B cell (primary cell): ENCODE measurements around the gene SLC49A3. TPM values are rescaled to one million over a fixed set of nuclear protein-coding genes. Genes with fewer than 3 reads are reported as not detected.

Experiments used
- ATAC-seq: fragments of 200-7000 bp; cut with Tn5 transposase; one replicate; pipeline ENCODE4 v1.10.0; 2021; ENCODE audit warnings: low read depth, mild to moderate bottlenecking, moderate number of reproducible peaks, moderate library complexity
- CTCF ChIA-PET: fragments of 350-600 bp; sonication (Branson Sonifier 250); formaldehyde crosslinking; loops from one replicate; lab custom pipeline; 2021; ENCODE audit warnings: antibody characterized with exemption, inconsistent platforms; lab: Charles Lee
- POLR2A ChIA-PET: fragments of 350-600 bp; sonication (Branson Sonifier 250); formaldehyde crosslinking; loops from one replicate; lab custom pipeline; 2021; ENCODE audit warnings: antibody characterized with exemption; lab: Charles Lee
- DNase-seq: peaks from one replicate; pipeline ENCODE4 v3.0.0; 2013
- H2AFZ ChIP-seq: 2 replicates; pipeline ENCODE4 v1.6.1; 2012; ENCODE audit warnings: mild to moderate bottlenecking, low read depth, low read length; ENCODE audit not compliant: insufficient read depth, poor library complexity, severe bottlenecking
- H3K27ac ChIP-seq, 2 donors: 1 replicate in 1 of 2; 2 replicates in 1 of 2; pipeline ENCODE4 v1.5.1; 2012 to 2013; ENCODE audit warnings: low read length in 2 of 2, mild to moderate bottlenecking in 2 of 2, moderate library complexity in 1 of 2
- H3K27me3 ChIP-seq, 4 experiments: fragments of 200-600 bp in 1 of 4; sonication (generic) in 1 of 4; replicated peaks in 1 of 4; 1 replicate in 2 of 4; 2 replicates in 2 of 4; pipeline versions ENCODE4 v1.6.1 to v1.7.0; 2013 to 2016; ENCODE audit warnings: low read length in 3 of 4, mild to moderate bottlenecking in 2 of 4, mixed read lengths in 1 of 4, moderate library complexity in 1 of 4; ENCODE audit not compliant: insufficient read depth in 4 of 4, control insufficient read depth in 3 of 4; ENCODE audit errors: control extremely low read depth in 1 of 4
- H3K36me3 ChIP-seq, 2 experiments: replicated peaks in 1 of 2; 1 replicate in 1 of 2; 2 replicates in 1 of 2; pipeline versions ENCODE4 v1.6.1 to v1.7.1; 2013; ENCODE audit warnings: low read length in 1 of 2; ENCODE audit not compliant: insufficient read depth in 2 of 2, control insufficient read depth in 1 of 2; ENCODE audit errors: control extremely low read depth in 1 of 2, extremely low read depth in 1 of 2
- H3K4me1 ChIP-seq, 2 donors: fragments of 200-600 bp in 1 of 2; sonication (generic) in 1 of 2; 1 replicate in 1 of 2; 2 replicates in 1 of 2; pipeline versions ENCODE4 v1.5.1 to v1.6.1; 2013 to 2017; ENCODE audit warnings: low read length in 2 of 2; ENCODE audit not compliant: control insufficient read depth in 2 of 2, insufficient read depth in 2 of 2
- H3K4me2 ChIP-seq: replicated peaks from 2 replicates; pipeline ENCODE3; 2012; ENCODE audit warnings: mild to moderate bottlenecking, low read depth, low read length; ENCODE audit not compliant: poor library complexity, severe bottlenecking
- H3K4me3 ChIP-seq, 5 experiments: fragments of 200-600 bp in 1 of 5; sonication (generic) in 1 of 5; 1 replicate in 3 of 5; 2 replicates in 2 of 5; pipeline versions ENCODE4 v1.5.1 to v1.7.0; 2011 to 2016; ENCODE audit warnings: low read length in 4 of 5, mild to moderate bottlenecking in 4 of 5, low read depth in 2 of 5, control low read depth in 1 of 5, moderate library complexity in 1 of 5; ENCODE audit not compliant: insufficient read depth in 1 of 5; ENCODE audit errors: control extremely low read depth in 1 of 5, extremely low read depth in 1 of 5
- H3K79me2 ChIP-seq: fragments of 200-600 bp; sonication (generic); one replicate; pipeline ENCODE4 v1.6.0; 2016; ENCODE audit warnings: low read length; ENCODE audit not compliant: control insufficient read depth, insufficient read depth
- H3K9ac ChIP-seq: fragments of 200-600 bp; sonication (generic); 2 replicates; pipeline ENCODE4 v1.6.1; 2017; ENCODE audit warnings: mild to moderate bottlenecking, low read length, moderate library complexity
- H3K9me3 ChIP-seq, 3 donors: one replicate each; pipeline versions ENCODE4 v1.6.1 to v1.7.1; 2013; ENCODE audit warnings: low read length in 2 of 3; ENCODE audit not compliant: control insufficient read depth in 2 of 3, insufficient read depth in 1 of 3; ENCODE audit errors: control extremely low read depth in 1 of 3
- H4K20me1 ChIP-seq: 2 replicates; pipeline ENCODE4 v1.6.0; 2012; ENCODE audit warnings: mild to moderate bottlenecking, low read length; ENCODE audit not compliant: insufficient read depth, control insufficient read depth, poor library complexity, severe bottlenecking
- H3K27ac Mint-ChIP-seq: one replicate; pipeline ENCODE4 v1.8.0; 2021; ENCODE audit warnings: mixed read lengths
- H3K27me3 Mint-ChIP-seq: one replicate; pipeline ENCODE4 v1.8.0; 2021; ENCODE audit warnings: mixed read lengths
- H3K4me1 Mint-ChIP-seq: one replicate; pipeline ENCODE4 v1.8.0; 2021; ENCODE audit warnings: mixed read lengths
- H3K4me3 Mint-ChIP-seq: one replicate; pipeline ENCODE4 v1.8.0; 2021; ENCODE audit warnings: mixed read lengths
- H3K9me3 Mint-ChIP-seq: one replicate; pipeline ENCODE4 v1.8.0; 2022; ENCODE audit warnings: mixed read lengths; ENCODE audit not compliant: insufficient read depth
- EZH2 ChIP-seq: IDR thresholded peaks from 2 replicates; pipeline ENCODE4 v1.6.1; 2012; ENCODE audit warnings: borderline replicate concordance, low read depth, mild to moderate bottlenecking, moderate library complexity, low read length; ENCODE audit not compliant: insufficient read depth, poor library complexity, severe bottlenecking
- WGBS: methylation state at CpG from one replicate; pipeline ENCODE4 v1.1.5; 2013; ENCODE audit warnings: missing lambda C conversion rate; ENCODE audit not compliant: insufficient coverage; 5-methylcytosine and 5-hydroxymethylcytosine counted together
- intact Hi-C: fragments of 100-400 bp; cut with micrococcal nuclease; formaldehyde crosslinking; loops from one replicate; pipeline ENCODE4 v1.10.0; 2022
- polyA plus RNA-seq: library from polyadenylated mRNA; depleted of rRNA; stranded (reverse); fragments of >200 nt; gene quantifications from 2 replicates; pipeline ENCODE4 v1.2.3, GENCODE V29; 2012
- total RNA-seq, 2 donors: library from RNA; stranded (reverse); fragments of 120-200 nt in 1 of 2; gene quantifications; 1 replicate in 1 of 2; 2 replicates in 1 of 2; pipeline versions ENCODE4 v1.2.3 to v1.2.4, GENCODE V29; 2013 to 2022
- TF ChIP-seq, protein P1 (sequence below): fragments of 200-600 bp; IDR thresholded peaks from one replicate; pipeline ENCODE4 v1.8.0; 2022; ENCODE audit warnings: antibody characterized with exemption, mild to moderate bottlenecking

Gene SLC49A3
- total and polyA plus RNA-seq, 2 donors (not counting 1 experiment from before 2014, with no cell fraction given) = 2.0 to 4.3 TPM

DNA sequence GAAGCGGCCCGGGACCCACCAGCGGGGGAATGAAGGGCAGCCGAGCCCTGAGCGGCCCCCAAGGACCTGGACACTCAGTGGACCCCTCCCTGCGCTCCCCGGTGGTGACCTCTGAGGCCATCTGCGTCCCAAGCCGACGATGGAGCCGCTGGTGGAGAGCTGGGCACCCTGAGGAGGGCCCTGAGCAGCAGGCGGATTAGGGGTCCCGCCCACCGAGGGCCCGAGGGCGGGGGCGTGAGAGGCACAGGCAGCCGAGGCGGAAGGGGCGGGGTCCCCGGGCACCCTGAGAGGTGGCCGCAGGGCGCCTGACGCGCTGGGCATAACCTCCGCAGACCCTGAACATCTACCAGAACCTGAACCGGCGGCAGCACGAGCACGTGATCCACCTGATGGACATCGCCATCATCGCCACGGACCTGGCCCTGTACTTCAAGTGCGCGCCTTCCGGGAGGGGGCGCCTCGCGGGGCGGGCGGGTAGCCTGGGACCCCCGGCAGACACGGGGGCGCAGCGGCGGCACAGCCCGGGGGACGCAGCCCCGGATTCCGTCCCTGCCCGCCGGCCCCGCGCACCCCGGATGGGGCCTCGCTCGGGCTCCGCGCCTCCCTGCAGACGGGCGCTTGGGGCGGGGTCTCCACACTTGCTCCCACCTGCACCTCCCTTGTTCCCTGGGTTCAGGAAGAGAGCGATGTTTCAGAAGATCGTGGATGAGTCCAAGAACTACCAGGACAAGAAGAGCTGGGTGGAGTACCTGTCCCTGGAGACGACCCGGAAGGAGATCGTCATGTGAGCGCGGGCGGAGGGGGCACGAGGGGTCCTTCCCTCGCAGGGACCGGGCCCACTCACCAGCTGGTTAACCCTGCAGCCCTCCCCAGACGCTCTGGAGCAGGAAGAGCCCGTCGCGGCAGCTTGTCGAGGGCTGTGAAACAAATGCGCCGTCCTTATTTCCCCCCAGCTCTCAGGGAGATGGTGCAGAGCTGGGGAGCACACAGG lies 25.2 kb downstream of the SLC49A3 start:
- no peaks in the 10 kb centered on the region for H3K36me3 ChIP-seq
- DNase-seq (peak; percentile 78), ATAC-seq (peak; percentile 87)
- ChIA-PET CTCF (interaction anchor here (1.7 kb wide), 1 partner anchor 10 kb away, joined by 5 read pairs; the partner anchor contains the start of genes ATP5ME and MYL5), POLR2A (interaction anchor here (0.6 to 1.5 kb wide), 3 partner anchors 10 to 522 kb away, joined by 3 to 11 read pairs (median 4); partner anchors contain the start of genes ATP5ME and MYL5)
- peak overlapping the region; percentile 55 to 88 for H3K27ac ChIP-seq
- H3K27me3 ChIP-seq = no peaks in the 10 kb centered on the region
- TF ChIP-seq EZH2 = no peak
- TF ChIP-seq, protein P1, sequence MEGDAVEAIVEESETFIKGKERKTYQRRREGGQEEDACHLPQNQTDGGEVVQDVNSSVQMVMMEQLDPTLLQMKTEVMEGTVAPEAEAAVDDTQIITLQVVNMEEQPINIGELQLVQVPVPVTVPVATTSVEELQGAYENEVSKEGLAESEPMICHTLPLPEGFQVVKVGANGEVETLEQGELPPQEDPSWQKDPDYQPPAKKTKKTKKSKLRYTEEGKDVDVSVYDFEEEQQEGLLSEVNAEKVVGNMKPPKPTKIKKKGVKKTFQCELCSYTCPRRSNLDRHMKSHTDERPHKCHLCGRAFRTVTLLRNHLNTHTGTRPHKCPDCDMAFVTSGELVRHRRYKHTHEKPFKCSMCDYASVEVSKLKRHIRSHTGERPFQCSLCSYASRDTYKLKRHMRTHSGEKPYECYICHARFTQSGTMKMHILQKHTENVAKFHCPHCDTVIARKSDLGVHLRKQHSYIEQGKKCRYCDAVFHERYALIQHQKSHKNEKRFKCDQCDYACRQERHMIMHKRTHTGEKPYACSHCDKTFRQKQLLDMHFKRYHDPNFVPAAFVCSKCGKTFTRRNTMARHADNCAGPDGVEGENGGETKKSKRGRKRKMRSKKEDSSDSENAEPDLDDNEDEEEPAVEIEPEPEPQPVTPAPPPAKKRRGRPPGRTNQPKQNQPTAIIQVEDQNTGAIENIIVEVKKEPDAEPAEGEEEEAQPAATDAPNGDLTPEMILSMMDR = peak; percentile 31
- H3K4me3 ChIP-seq = peak overlapping the region; percentile 68 to 85 (median 78)
- peak overlapping the region; percentile 98 for H3K9ac ChIP-seq
- H3K4me1 Mint-ChIP-seq = peaks cover 11% of the 10 kb centered on the region
- peaks cover 9 to 17% of the 10 kb centered on the region in 2 donors for H3K4me1 ChIP-seq
- intact Hi-C loops = loop anchor here (1.0 to 5.0 kb wide), 2 partner anchors 11 to 326 kb away; partner anchors contain the start of genes ATP5ME, MYL5 and ZNF141
- no peaks in the 10 kb centered on the region for H4K20me1 ChIP-seq
- H3K4me3 Mint-ChIP-seq = peak overlapping the region; percentile 85
- H3K27ac Mint-ChIP-seq = peak overlapping the region; percentile 89
- no peaks in the 10 kb centered on the region for H3K9me3 Mint-ChIP-seq
- WGBS = 1% methylated on average over 80 of the region's 80 CpGs
- peak overlapping the region; percentile 99 for H3K4me2 ChIP-seq
- H3K9me3 ChIP-seq = peaks cover 0 to 14% (median 0%) of the 10 kb centered on the region in 3 donors
- H2AFZ ChIP-seq = peak overlapping the region; percentile 96
- H3K79me2 ChIP-seq = peaks cover 9% of the 10 kb centered on the region
- H3K27me3 Mint-ChIP-seq = no peaks in the 10 kb centered on the region
